ENCODE results near the gene CDK14.

CDK14 gene

DNA sequence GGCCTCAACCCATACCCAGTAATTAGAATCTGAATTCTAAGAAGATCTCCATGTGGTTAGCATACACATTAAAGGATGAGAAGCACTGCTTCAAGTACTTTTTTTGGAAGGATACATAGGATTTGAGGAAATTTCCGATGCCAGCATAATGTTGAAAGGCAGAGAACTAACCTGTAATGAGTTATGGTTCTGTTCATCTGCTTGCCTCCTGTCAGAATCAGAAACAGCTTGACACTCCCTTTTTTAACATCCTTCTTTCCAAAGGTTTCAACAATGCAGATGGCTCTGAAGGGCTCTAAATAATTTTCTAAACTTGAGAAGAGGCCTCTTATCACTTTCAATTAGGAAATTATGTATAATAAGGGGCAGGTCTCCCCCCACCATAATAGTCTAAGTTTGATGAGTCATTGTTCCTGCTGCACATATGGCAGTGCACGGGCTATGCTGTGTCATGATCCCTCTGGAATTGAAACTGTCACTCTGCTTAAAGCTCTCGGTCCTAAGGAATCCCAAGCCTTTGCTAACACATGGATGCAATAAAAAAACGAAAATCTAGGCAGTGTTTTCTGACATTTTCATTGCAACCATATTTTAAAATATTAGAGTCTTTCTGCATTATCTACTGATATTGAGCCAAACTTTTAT, 376.9 kb downstream of the CDK14 start:
- DNase-seq, result no peak

DNA sequence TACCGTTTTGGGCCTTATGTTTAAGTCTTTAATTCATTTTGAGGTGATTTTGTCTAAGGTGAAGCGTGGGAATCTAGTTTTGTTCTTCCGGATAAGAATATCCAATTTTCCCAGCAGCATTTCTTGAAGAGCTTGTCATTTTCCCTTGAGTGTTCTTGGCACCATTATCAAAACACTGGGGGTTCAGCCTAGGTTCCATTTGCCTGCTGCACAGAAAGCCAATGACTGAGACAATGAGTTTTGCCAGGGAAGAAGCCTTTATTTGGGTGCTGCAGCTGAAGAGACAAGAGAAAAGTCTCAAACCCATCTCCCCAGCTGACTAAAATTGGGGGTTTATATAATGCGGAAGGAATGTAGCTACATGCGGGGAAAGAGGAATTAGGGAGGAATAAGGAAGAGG, 380.9 kb downstream of the CDK14 start:
- no peak for DNase-seq

DNA sequence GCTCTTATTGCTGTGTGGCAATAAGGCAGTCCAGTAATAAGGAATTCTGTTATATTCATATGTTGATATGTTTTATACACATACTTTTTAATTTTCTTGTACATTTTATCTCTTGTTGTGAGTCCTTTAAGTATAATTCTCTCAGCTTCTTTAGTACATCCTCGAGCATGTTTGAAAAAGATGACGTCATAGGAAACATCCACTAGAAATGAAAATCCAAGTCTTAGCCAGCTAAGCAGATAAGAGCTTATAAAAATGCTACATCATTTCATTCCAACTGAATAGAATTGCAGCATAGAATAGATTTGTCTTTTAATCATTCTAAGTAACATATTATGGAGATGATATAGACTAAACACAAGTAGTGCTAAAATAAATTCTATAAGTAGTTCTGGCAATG, 384.4 kb downstream of the CDK14 start:
- no peak for DNase-seq

DNA sequence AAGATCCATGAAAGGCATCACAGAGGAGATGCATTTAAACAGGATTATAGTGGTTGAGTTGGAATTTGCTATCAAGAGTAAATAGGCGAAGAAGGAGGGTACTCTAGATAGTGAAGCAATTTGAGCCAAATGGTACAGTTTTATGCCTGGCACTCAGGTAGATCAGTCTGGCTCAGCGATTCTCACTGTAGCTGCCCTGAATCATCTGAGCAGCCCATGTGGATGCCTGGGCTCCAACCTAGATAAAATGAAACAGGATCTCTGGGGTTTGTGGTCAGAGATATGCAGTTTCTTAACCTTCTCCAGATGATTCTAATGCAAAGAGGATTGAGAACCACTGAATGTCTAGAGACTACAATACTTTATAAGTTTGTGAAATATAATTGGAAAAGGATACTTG, 386.1 kb downstream of the CDK14 start:
- no peak for DNase-seq

DNA sequence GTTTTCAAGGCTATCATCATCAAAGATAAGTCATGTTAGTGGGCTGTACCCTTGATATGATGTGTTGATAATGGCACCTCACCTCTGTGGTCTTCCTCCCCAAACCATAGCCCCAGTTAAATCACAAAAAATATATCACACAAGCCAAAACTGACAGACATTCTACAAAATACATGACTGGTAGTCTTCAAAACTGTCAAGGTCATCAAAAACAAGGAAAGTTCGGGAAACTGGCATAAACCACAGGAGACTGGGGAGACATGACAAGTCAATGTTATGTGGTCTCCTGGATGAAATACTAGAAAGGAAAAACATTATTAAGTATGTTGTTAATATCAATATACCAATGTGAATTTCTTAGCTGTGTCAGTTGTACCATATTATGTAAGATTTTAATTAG, 388.6 kb downstream of the CDK14 start:
- DNase-seq, result no peak

GRCh38 chr7:90988516-90988915, 392.4 kb downstream of the CDK14 start:
- no peak for DNase-seq

DNA sequence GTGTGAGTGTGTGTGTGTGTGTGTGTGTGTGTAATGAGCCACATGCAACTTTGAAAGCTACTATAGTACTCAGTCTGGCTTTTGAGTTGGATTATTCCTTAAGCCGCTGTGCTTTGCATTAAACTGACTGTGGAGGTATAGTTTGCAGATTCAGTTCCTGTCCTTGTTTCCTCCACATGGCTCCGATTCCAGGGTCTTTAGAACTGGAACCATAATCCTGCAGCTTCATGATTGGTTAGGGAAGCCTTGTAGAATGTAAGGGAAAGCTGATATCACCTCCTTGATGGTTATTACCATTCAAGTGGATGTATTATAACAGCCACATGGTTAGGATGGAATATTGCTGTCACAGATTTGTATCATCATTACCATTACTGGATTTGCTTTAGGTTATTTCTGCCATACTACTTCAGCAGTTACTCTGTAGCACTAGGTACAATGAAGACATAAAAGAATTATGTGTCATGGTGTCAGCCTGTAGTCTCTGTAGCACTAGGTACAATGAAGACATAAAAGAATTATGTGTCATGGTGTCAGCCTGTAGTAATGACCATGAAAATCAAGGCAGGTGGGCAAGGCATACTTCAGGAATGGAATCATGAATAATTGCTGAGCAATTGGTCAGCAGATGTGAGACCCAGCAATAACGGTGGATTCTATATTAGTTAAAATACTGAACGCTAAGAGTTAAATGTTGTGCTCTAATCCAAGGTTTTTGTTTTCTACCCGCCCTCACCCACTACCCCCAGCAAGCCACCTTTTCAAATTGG, 393.1 kb downstream of the CDK14 start:
- DNase-seq, result no peak

DNA sequence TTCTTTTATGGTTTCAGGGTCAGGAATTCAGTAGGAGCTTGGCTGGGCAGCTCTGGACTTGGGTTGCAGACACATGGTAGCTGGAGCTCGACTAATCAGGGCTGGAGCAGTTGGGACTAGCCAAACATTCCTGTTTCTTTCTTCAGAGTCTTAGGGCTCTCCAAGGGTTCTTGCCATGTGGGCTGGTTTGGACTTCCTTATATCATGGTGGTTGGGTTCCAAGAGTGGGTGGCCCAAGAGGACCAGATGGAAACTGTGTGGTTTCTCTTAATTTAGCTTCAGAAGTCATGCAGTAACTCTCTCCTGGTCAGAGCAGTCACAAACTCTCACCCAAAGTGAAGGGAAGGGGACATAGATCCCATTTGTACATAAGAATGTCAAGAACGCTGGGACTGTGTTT, 398.0 kb downstream of the CDK14 start:
- no peak for DNase-seq

DNA sequence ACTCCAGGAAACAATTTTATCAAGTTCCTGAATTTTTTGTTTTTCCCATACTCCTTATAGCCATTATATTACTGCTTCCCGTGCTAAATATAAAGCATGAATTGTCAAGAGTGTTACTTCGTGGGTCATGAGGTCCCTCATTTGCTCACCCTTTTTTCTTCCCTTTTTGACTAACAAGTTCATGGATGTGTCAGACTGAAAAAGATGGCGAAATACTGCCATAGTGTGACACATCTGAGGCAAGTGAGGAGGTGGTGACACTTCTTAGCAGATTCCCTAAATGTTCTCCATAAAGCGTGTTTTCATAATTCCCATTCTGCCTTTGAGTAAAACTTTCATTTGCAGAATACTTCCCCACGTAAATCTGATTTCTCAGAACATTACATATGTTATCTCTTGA, 398.5 kb downstream of the CDK14 start:
- no peak for DNase-seq

DNA sequence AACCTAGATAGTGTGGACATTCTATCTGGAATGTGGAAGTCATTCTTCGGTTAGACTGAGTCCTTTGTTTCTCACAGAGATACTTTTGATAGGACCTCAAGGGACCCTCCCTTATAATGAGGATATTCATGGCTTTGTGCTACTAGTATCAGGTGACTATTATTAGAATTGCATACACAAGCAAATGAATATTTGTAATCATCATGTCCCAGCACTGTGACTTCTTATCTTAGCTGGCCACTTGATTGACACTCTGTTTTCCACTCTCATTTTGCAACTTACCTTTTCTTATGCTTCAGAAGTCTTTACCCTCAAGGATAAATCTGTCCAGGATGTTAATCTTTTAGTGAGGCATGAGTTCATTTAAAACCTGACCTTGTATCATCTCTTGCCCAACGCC, 399.9 kb downstream of the CDK14 start:
- DNase-seq, result no peak

DNA sequence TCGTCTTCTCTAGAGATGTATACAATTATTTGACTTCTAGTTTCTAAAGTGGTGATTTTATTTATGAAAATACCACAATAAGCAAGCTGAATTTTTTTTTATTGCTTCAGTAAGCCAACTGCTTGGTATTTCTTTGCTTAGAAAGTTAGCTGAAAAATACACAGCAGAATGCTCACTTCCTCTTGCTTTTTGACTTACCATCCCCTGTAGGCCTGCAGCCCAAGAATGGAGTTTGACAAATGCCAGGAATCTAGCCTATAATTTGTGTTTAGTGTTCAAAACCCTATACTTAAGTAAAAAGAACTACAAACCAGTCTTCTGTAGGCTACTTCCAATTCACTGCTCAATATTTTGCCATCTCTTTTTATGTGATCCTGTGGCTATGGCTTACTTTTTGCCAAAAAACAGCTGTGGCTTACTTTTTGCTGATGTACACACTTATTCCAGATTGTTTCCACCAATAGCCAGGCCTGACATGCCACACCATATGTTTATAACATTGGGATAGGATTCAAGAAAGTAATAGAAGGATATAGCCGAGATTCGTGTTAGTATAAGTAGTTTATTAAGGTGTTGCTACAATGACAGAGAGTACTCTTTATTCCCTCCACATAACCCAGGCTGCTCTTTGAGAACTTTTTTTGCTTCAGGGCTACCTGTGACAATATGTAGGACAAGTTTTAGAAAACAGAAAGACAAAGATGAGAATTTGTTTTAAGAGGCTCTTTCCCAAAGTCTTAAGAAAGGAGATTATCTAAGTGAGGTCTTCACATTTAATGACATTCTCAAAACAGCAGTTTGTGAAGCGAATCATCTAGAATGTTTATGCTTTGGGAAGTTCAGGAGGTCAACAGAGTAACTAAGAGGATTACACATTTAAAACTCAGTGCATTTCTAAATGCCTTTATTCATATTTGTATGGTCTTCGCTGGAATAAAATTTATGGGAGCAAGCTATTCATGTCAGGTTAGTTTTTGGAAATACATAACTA, 404.2 kb downstream of the CDK14 start:
- DNase-seq, result peak; percentile 56

DNA sequence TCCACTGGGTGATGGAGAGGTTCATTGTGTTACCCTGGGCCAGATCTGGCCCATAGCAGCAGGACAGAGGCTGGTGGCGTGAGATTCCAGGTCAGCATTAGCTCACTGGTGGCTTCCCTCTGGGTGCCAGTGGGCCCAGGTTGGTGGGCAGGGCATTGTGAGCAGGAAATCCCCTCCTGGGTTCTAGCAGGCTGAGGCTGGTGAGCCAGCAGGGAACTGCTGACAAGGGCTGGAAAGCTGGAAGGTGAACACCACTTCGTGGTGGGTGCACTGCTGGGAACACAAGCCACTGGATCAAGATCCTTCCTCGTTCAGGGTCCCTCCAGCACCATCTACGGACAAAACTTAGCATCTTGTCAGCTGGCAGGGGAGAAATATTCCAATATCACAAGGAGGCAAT, 408.9 kb downstream of the CDK14 start:
- DNase-seq, result no peak

DNA sequence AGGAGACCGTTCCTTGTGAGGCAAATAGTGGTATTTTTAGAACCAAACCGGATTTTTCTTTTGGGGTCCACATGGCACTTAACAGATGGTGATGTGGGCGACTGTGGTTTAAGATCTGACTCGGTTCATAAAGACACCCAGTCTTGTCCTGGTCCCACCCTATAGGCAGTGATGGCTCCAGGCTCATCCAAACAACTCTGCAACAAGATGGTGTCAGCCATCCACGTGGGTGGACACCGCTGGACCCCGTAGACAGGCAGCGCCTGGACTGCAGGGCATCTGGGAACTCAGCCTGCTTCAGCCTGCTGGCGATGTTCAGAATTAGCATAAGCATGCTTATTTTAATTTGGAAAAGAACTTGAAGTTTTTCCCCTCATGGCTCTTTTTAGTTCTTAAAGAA, 409.7 kb downstream of the CDK14 start:
- DNase-seq, result no peak

DNA sequence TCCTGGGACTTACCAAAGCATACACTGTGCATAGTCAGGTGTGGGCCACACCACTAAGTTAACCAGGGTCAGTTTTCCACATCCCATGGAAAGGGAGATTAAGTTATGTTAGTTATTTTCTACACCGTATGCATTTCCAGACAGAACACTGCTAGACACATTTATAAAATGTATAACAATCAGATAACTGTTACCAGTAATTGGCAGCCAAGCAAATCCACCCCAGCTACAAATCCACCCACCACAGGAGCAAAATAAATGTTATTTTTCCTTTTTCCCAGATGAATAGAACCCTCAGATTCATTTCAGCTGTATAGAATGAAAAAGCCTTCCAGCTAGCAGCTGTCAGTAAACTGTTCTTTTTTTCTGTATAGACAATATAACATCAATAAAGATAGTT, 411.2 kb downstream of the CDK14 start:
- no peak for DNase-seq

GRCh38 chr7:91013078-91013477, 417.0 kb downstream of the CDK14 start:
- no peak for DNase-seq

- no peak for DNase-seq
These were observed 423.7 kb downstream of the CDK14 start for GRCh38 chr7:91019686-91020385.

DNA sequence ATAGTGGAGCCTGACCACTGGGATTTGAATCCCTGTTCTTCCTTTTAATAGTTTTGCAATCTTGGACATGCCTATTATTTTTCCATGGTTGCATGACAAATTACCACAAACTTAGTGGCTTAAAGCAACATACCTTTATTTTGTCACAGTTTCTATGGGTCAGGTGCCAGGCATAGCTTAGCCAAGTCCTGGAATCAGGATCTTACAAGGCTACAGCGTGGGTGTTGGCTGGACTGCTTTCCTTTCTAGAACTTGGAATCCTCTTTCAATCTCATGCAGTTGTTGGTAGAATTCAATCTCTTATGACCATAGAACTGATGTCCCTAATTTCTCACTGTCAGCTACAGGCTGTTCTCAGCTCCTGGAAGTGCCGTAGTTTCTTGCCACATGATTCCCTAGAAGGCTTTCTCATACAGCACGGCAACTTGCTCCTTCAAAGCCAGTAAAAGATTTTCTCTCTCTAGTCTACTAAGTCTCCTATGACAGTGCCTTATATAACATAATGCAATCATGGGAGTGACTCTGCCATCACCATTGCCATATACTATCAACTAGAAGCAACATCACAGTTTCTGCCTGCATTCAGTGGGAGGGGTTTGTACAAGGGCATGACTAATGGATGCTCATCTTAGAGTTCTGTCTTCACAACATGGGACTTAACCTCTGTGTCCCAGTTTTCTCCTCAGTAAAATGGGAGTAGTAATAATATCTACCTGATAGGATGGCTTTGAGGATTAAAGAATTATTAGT, 424.7 kb downstream of the CDK14 start:
- DNase-seq, result no peak

GRCh38 chr7:91021956-91022355, 425.8 kb downstream of the CDK14 start:
- DNase-seq, result no peak

- no peak for DNase-seq
These were observed 429.8 kb downstream of the CDK14 start for GRCh38 chr7:91025906-91026390.

DNA sequence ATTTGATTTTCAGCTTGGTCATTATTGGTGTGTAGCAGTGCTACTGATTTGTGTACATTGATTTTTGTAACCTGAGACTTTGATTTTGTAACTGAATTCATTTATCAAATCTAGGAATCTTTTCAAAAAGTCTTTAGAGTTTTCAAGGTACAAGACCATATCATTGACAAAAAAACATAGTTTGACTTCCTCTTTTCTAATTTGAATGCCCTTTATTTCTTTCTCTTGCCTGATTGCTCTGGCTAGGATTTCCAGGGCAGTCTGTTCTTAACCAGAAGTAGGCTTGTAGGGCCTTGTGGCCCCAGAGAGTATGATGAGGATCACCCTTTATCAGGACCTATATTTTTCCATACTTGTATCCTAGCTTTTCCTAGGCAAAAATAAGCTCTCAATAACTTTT, 433.6 kb downstream of the CDK14 start:
- DNase-seq, result no peak

DNA sequence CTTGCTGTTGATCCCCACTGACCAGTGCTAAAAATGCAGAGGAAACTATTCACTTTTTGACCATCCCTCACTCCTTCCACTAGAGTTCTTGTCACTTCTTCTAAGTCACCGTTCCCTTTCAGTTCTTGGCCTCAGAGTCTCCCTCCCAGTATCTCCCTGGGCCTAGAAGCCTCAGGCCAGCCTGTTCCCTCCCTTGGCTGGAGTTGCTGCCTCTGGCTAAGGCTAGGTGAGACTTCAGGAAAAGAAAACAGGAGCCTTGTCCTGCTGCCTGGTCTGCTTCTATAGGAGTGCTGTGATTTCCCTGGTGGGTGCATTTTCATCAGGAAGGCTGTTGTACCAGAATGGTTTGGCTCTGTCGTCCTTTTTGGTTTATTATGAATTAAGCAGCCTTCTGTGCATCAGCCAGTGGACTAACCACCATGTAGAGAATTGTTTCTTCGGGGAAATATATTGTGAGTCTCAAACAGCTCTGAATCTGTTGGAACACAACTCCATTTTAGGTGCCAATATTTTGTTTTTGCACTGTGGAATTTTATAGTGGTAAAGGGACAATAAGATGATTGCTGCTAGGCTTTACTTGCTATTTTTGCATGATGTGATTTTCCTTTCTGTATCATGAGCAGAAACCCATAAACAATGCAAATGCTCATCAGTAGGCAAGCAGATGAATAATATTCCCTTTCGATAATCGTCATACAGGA, 434.7 kb downstream of the CDK14 start:
- DNase-seq, result no peak

All from HCEC 1CT (cell line).